NB4 (cell line): ENCODE data around the gene GALNTL6.

ENCODE experiments used
- MYC ChIP-seq: IDR thresholded peaks from 2 replicates; pipeline ENCODE4 v1.6.1; 2011; ENCODE audit warnings: low read depth, low read length
- POLR2A ChIP-seq: IDR thresholded peaks from 2 replicates; pipeline ENCODE4 v1.6.1; 2011; ENCODE audit warnings: mild to moderate bottlenecking; ENCODE audit not compliant: insufficient read length; ENCODE audit errors: extremely low read depth
- TF ChIP-seq, protein P1 (sequence below): IDR thresholded peaks from one replicate; pipeline ENCODE4 v1.5.1; 2012; ENCODE audit warnings: low read depth, low read length
- TF ChIP-seq, protein P2 (sequence below): IDR thresholded peaks from 2 replicates; pipeline ENCODE4 v1.6.1; 2011; ENCODE audit warnings: low read depth, low read length

DNA sequence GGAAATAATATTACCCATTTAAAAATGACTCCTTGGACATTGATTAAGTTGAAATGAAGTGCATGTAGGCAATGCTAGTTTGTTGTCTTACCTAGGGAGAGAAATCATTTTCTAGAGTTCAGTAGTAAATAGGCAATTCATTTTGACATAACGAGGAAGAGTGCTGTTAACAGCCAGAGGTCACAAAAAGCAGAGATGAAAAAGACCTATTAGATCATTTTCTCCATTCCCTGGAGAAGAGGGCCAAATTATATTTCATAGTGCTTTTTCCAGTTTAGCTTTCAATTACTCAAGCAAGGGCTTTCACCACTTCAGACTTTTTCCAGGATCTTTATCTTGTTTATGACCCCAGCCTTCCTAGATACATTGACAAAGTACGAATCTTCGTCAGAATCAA lies 981.1 kb downstream of the GALNTL6 start:
- TF ChIP-seq, protein P1, sequence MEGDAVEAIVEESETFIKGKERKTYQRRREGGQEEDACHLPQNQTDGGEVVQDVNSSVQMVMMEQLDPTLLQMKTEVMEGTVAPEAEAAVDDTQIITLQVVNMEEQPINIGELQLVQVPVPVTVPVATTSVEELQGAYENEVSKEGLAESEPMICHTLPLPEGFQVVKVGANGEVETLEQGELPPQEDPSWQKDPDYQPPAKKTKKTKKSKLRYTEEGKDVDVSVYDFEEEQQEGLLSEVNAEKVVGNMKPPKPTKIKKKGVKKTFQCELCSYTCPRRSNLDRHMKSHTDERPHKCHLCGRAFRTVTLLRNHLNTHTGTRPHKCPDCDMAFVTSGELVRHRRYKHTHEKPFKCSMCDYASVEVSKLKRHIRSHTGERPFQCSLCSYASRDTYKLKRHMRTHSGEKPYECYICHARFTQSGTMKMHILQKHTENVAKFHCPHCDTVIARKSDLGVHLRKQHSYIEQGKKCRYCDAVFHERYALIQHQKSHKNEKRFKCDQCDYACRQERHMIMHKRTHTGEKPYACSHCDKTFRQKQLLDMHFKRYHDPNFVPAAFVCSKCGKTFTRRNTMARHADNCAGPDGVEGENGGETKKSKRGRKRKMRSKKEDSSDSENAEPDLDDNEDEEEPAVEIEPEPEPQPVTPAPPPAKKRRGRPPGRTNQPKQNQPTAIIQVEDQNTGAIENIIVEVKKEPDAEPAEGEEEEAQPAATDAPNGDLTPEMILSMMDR, result no peak
- TF ChIP-seq POLR2A (no peak), MYC (no peak)
- TF ChIP-seq, protein P2, sequence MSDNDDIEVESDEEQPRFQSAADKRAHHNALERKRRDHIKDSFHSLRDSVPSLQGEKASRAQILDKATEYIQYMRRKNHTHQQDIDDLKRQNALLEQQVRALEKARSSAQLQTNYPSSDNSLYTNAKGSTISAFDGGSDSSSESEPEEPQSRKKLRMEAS, result no peak
